ENCODE data around the gene HOXA7. TPM values are rescaled to one million over a fixed set of nuclear protein-coding genes. Genes with fewer than 3 reads are reported as not detected.

The HOXA7 gene
- total RNA-seq, 1 donor from 2014 or later, result 34.2 TPM

DNA sequence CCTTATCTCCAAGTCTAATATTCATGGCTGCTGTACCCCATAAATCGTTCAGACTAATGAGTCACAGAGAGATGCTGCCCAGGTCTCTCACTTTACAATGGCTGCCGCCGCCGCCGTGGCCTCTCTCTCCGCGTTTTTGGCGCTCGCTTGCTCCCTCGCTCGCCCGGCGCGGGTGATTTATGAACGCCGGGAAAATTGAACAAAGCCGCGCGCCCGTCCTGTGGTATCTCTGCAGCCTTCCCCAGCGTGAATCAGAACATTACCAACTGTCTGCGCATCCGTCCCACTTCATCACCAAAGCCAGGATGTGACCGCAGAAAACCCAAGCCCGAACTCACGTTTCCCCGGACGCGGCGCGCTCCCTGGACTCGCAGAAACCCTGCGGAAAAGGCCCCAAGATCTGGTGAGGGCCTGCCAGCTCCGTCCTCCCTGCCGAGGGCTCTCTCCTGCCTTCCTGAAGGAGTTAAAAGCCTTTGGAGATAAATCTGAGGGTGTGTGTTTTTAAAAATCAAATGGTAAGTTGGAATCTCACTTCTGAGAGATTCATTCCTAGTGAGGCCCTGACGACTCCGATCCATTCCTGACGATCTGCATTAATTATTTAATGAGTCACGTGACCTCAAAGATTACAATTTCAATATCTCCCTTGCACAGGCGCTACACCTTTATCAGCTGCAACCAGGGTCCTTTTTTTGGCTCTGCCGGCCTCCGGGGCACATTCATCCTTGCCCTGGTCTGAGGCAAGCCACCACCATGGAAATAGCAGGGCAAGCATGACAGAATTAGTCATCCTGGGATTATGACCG is 32.2 kb downstream of the HOXA7 start:
- H3K36me3 ChIP-seq (ENCODE audit: control insufficient read depth, insufficient read depth, low read length), result peaks cover 1% of the 10 kb centered on the region
- DNase-seq (ENCODE audit: low read depth), result no peak
- TF ChIP-seq, protein P1, sequence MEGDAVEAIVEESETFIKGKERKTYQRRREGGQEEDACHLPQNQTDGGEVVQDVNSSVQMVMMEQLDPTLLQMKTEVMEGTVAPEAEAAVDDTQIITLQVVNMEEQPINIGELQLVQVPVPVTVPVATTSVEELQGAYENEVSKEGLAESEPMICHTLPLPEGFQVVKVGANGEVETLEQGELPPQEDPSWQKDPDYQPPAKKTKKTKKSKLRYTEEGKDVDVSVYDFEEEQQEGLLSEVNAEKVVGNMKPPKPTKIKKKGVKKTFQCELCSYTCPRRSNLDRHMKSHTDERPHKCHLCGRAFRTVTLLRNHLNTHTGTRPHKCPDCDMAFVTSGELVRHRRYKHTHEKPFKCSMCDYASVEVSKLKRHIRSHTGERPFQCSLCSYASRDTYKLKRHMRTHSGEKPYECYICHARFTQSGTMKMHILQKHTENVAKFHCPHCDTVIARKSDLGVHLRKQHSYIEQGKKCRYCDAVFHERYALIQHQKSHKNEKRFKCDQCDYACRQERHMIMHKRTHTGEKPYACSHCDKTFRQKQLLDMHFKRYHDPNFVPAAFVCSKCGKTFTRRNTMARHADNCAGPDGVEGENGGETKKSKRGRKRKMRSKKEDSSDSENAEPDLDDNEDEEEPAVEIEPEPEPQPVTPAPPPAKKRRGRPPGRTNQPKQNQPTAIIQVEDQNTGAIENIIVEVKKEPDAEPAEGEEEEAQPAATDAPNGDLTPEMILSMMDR (IDR thresholded peaks at IDR 0.05; ENCODE audit: insufficient read depth, low read length, poor library complexity, severe bottlenecking), result no peak
- peak overlapping the region; percentile 59 for H3K4me3 ChIP-seq (ENCODE audit: low read depth, low read length)
- H3K27me3 ChIP-seq (ENCODE audit: control insufficient read depth, insufficient read depth, low read length), result no peaks in the 10 kb centered on the region

DNA sequence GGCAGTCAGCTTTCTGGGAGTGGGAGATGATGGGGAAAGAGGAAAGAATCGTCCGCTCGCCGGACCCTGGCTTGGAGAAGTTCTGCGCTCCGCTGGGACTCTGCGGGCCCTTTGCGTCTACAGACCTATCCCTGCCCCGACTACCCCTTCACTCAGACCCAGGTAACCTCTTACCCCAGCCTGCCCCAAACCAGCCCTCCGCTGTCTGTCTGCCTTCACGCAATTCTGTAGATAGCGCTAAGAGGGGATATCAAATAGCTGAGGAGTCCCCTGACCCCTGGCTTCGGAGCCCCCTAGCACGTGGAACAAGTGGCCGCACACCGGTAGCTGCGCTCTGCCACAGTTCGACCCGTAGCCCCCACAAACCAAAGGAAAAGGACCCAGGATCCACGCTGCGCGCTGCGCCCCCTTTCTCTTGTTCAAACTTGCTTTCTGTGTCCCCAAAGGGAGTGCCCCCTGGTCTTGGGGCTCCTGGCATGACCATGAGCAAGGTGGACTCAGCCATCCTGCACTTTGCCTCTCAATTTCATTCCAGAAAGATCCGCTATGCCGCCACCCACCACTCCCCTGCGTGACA is 32.9 kb downstream of the HOXA7 start:
- no peak for DNase-seq (ENCODE audit: low read depth)
- H3K36me3 ChIP-seq (ENCODE audit: control insufficient read depth, insufficient read depth, low read length), result no peaks in the 10 kb centered on the region
- no peaks in the 10 kb centered on the region for H3K27me3 ChIP-seq (ENCODE audit: control insufficient read depth, insufficient read depth, low read length)
- TF ChIP-seq, protein P1 (IDR thresholded peaks at IDR 0.05; ENCODE audit: insufficient read depth, low read length, poor library complexity, severe bottlenecking), result no peak
- H3K4me3 ChIP-seq (ENCODE audit: low read depth, low read length), result peak overlapping the region; percentile 59

DNA sequence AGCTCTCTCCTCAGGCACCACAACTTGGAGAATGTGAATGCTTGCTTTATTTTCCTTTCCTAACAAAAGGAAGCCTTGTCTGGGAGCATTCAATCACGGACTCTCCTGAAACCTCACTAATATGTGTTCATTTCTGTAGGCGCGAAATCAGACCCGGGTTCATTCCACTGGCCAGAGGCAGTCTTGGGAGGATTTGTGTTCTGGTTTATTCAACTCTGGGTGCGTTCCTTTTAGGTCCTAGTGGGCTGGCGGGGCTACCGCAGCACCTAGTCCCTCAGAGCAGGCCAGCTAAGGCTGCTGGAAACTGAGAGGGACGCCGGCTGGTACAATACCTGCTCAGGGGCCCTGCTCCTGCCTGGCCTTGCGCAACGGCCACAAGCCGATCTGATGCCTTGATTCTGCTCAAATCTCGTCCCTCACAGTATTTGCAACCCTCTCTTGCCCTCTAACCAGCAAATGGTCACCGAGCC is 33.4 kb downstream of the HOXA7 start:
- TF ChIP-seq, protein P1 (IDR thresholded peaks at IDR 0.05; ENCODE audit: insufficient read depth, low read length, poor library complexity, severe bottlenecking), result no peak
- Histone ChIP-seq H3K36me3 (ENCODE audit: control insufficient read depth, insufficient read depth, low read length) (no peaks in the 10 kb centered on the region), H3K4me3 (ENCODE audit: low read depth, low read length) (peak overlapping the region; percentile 59), H3K27me3 (ENCODE audit: control insufficient read depth, insufficient read depth, low read length) (no peaks in the 10 kb centered on the region)
- no peak for DNase-seq (ENCODE audit: low read depth)

DNA sequence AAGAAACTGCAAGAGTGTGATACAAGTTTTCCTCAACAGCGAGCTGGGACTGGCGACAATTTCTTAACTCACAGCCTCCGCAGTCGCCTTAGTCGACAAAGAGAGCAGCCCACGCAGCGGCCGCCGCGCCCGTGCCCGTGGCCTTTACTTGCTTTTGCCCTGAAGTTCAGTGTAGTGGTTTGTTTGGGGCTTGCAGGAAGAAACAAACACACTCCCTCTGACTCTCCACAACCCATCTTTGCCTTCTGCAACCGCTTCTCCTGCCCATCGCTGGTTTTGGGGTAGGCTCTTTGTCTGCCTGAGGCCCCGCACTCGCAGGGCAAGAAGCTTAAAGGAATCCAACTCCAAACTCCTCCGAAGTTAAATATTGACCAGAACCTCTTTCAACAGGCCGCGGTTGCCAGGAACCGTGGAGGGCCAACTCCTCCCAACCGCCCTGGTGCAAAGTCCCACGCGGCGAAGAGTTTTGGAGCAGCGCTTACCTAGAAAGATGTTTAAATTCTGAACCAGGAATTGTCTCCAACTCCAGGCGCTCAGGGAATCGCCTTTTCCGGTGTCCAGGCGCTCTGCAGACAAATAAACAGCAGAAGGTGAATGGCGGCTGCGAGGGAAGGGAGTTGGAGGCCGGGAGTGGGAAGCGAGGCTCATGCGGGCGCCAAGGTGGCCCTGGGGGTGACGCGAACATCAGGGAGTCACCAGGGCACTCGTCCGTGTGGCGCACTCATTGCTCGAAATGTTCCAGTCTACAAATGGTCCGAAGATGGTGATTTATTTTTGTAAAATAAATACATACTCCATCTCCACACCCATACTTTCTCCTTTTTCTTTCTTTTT is 34.2 kb downstream of the HOXA7 start:
- TF ChIP-seq, protein P1 (IDR thresholded peaks at IDR 0.05; ENCODE audit: insufficient read depth, low read length, poor library complexity, severe bottlenecking), result no peak
- Histone ChIP-seq H3K4me3 (ENCODE audit: low read depth, low read length) (peak overlapping the region; percentile 59), H3K27me3 (ENCODE audit: control insufficient read depth, insufficient read depth, low read length) (no peaks in the 10 kb centered on the region), H3K36me3 (ENCODE audit: control insufficient read depth, insufficient read depth, low read length) (peaks cover 1% of the 10 kb centered on the region)
- no peak for DNase-seq (ENCODE audit: low read depth)

DNA sequence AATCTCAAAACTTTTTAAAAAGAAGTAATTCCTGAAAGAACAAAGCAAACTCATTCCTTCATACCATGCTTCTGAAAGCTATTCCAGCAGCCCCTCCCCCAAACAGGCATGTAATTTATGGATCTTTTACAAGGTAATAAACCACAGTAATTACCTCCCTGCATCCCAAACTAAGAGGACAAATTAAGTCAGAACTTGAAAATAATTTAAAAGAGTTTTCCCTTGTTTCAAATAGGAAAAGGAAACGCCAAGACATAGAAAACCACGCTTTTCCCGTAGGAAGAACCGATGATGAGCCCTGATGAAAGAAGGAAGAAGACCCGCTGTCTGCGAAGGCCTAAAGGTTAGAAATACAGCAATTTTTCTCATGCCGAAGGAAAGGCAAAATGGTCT is 34.8 kb downstream of the HOXA7 start:
- Histone ChIP-seq H3K36me3 (ENCODE audit: control insufficient read depth, insufficient read depth, low read length) (peaks cover 3% of the 10 kb centered on the region), H3K4me3 (ENCODE audit: low read depth, low read length) (peak overlapping the region; percentile 59), H3K27me3 (ENCODE audit: control insufficient read depth, insufficient read depth, low read length) (no peaks in the 10 kb centered on the region)
- no peak for DNase-seq (ENCODE audit: low read depth)
- TF ChIP-seq, protein P1 (IDR thresholded peaks at IDR 0.05; ENCODE audit: insufficient read depth, low read length, poor library complexity, severe bottlenecking), result no peak
